ENCODE data around the gene TPRG1.
A peak's percentile ranks its signal among the peaks of the same experiment; 100 is the strongest.
"Not testable (repeated sequence)": the region's sequence is repeated elsewhere in the genome, so short reads cannot be mapped to it uniquely, and the experiment has no call there.

TPRG1 gene

DNA sequence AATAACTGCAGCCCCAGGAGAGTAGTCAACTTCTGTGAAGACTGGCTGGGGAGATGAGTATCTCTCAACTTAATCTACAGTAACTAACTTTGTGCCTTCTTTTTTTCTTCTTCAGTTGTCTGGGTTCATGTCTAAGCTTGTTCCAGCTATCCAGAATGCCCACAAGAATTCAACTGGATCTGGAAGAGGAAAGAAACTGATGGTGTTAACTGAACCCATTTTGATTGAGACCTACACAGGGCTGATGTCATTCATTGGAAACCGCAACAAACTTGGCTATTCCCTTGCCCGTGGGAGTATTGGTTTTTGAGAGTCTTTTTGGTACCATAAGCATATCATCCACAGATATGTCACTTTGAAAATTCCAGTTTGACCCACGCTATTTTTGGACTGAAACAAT is 148.7 kb downstream of the TPRG1 start:
- DNase-seq = no peak

GRCh38 chr3:189322339-189322738 is 150.6 kb downstream of the TPRG1 start:
- no peak for DNase-seq

- DNase-seq = peak; percentile 91
Observed at GRCh38 chr3:189324538-189325138, 152.9 kb downstream of the TPRG1 start.

DNA sequence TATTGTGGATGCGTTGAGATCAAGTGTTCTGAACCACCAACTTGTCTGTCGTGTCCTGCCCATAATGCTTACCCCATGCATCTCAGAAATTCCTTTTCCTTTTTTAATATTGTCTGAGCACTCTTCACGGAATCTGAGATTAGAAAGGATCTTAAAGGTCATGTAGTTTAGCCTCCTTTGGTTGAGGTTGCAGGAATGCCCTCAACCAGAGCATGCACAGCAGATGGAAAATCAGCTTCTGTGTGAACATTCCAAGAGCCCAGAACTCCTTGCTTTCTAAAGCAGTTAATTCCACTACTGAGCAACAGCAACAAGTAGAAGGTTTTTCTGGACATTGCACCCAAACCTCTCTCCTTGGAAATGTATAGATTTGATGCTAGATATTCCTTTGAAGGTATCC is 153.7 kb downstream of the TPRG1 start:
- DNase-seq = no peak

- DNase-seq = not testable (repeated sequence)
Observed at GRCh38 chr3:189329630-189330029, 157.9 kb downstream of the TPRG1 start.

DNA sequence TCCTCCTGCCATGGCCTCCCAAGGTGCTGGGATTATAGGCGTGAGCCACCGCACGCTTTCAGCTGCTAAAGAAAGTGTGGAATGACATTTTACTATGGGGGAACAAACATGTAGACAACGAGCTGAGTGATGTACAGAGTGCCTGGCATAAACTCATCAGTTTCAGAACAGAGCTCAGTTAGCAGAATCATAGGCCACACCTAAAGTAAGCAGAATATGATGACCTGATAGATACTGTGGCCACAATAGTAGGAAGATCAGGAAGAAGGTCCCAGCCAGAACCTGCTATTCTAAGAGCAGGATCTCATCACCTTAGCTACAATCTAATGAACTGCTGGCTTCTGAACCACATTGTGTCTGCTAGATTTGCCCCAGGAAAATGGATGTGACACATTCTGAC is 158.3 kb downstream of the TPRG1 start:
- DNase-seq = no peak

GRCh38 chr3:189331002-189331418 is 159.2 kb downstream of the TPRG1 start:
- no peak for DNase-seq

DNA sequence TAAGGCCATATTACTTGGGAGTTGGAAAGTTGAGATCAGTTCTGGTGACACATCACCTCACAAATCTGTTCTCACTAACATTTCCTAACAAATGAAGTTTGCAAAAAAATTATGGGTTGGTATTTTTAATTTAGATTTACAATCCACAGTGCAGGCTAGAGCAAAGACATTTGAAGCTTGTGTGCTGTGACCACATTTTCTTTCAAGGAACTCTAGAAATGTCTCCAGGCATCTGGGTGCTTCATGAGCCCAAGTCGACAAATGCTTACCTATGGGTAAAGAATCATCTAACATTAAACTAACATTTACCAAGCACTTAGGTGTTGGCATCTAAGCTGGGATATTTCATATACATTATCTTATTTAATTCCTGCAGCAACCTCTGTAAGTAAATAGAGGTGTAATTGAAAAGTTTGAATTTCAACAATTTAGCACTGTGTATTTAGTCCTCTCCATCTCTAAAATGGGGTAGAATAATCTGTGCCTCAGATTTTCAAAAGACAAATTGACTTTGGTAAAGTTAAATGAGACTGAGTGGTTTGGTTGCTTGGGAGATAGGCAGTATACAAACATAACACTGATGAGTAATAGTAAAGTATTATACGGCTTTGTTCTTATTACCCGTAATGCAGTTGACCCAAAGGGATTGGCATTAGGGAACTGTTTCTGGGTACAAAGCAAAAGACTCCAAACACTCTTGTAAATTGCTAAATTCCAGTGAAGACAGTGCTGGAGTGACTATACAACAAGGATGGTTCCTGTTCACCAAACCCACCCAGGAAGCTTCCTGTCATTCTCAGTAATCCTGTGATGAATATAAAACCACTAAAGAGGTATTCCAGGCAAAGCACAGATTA is 162.5 kb downstream of the TPRG1 start:
- DNase-seq = peak; percentile 13

- no peak for DNase-seq
Observed at GRCh38 chr3:189337673-189338091, 165.9 kb downstream of the TPRG1 start.

DNA sequence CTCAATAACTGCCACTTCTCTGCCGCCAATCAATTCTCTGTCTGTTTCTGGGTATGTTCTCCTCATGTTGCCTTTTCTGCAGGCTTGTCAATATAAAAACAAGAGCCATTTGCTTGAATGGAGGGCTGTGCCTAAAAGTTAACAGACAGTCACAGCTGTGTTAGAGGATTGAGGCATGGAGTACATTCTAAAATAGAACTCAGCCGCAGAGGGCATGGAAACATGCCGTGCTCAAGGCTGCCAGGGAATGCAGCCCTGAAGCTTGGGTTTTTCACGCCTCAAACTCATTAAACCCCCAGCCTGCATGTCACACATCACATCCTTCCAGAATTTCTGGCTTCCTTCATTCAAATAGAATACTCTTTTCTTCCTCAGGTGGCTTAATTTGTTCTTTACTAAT is 166.6 kb downstream of the TPRG1 start:
- no peak for DNase-seq

GRCh38 chr3:189339996-189340395 is 168.2 kb downstream of the TPRG1 start:
- DNase-seq = no peak

GRCh38 chr3:189340680-189341460 is 169.1 kb downstream of the TPRG1 start:
- no peak for DNase-seq

DNA sequence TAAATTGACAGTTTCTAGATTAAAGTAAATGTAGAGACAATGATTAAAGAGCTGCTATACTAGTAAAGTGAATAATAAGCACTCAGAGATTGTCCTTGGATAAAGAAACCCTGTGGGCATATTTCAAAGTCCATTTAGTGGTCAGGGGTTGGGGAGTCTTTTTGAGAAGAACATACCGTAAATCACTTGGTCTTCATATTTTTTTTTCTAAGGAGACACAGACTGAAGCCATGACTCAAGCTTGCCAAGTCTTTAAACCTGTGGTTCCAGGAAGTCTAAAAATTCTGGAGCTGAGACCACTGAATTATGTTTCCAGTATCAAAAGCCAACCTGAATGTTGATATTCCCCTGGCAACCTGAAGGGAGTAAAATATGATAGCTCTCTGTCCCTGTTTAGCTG is 171.0 kb downstream of the TPRG1 start:
- peak; percentile 37 for DNase-seq

DNA sequence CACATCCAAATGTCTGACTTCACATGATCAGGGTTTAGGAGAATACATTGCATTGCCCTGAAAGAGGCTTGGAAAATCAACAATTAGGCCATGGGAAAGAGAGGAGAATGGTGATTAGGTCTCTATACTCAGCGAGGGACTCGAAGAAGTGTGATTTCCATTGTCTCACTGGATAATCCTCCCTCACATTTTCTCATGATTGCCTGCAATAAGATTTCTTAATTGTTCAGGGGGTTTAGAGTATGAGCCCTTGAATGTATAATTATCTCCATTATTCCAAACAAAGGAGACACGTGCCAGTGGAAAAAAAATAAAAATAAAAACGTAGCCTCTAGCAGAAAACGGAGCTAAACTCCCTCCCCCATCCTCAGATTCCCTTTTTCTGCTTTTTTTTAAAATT is 173.2 kb downstream of the TPRG1 start:
- no peak for DNase-seq

DNA sequence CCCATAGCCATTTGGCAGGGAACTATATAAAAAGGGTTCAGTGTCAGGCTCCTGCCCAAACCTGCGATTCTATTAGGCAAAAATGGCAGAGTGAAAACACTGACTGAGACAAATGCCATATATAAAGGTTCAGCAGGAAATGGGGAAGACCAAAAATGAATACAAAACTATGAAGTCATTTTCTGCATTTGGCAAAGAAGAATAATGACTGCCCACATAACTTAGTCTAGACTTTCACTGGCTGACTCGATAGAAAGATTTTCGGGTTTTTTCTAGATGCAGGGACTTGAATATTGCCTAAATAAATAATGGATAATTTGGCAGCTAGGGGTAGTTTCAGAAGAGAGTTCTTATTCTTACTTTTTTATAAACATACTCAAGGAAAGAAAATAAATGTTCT is 178.0 kb downstream of the TPRG1 start:
- peak; percentile 72 for DNase-seq

DNA sequence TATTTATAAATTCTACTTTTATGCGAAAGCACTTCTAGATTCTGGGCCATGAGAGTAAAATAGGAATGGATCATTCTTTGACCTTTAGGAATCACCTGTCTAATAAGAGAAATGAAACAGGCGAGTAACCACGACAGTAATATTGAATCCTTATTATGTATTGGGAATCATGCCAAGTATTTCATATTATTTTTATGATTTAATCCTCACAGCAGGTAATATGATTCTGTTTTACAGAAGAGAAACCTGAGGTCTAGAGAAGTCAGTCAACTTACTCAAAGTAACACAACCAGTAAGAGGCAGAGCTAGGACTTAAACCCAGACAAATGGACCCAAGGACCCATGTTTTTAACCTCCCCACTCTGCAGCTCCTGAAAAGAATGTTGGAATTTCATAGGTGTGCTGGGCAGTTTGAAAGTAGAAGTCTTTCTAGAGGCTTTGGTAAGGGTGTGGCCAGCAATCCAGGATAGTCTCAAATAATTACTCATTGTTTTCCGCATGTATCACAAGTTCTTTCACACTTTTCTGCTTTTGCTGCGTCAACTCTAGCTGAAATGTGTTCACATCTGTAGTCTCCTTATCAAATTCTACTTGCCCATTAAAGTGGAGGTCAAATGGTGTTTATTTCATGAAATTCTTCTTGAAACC is 181.7 kb downstream of the TPRG1 start:
- DNase-seq = no peak

GRCh38 chr3:189353988-189354889 is 182.5 kb downstream of the TPRG1 start:
- no peak for DNase-seq

- DNase-seq = no peak
Observed at GRCh38 chr3:189355115-189355480, 183.3 kb downstream of the TPRG1 start.

- DNase-seq = peak; percentile 71
Observed at GRCh38 chr3:189355481-189356201, 183.9 kb downstream of the TPRG1 start.

- DNase-seq = peak; percentile 40
Observed at GRCh38 chr3:189360291-189360690, 188.5 kb downstream of the TPRG1 start.

DNA sequence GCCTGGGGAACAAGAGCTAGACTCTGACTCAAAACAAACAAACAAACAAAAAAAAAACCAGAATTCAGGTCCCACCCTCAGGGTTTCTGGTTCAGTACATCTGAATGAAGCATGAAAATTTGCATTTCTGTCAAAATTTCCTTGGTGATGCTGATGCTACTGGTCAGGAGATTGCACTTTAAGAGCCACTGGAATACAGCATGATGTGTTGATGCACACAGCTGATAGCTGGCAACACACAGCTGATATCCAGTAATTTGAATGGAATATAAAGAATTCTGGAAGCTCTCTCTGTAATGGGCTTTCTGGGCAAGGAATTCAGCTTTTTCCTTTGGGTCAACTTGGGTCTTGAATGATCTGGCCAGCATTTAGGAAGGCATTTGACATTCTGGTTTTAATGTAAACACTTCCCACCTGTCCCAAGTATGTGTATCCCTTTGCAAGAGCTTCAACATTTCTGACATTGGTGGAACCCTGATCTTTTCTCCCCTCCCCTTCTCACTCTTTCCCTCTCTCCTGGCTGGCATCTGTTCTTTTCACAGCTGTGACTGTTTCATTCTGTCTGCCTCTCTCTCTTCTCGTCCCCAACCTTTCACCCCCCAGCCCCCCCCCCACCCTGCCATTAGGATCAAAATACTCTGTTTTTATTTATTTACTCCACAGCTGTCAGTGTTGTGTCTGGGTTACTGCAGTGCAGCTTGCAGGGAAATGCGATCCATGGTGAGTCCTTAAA is 189.5 kb downstream of the TPRG1 start:
- peak; percentile 59 for DNase-seq
